ENCODE measurements around the gene TMEM191B.
"Not testable (repeated sequence)": the region's sequence is repeated elsewhere in the genome, so short reads cannot be mapped to it uniquely, and the experiment has no call there.

DNA sequence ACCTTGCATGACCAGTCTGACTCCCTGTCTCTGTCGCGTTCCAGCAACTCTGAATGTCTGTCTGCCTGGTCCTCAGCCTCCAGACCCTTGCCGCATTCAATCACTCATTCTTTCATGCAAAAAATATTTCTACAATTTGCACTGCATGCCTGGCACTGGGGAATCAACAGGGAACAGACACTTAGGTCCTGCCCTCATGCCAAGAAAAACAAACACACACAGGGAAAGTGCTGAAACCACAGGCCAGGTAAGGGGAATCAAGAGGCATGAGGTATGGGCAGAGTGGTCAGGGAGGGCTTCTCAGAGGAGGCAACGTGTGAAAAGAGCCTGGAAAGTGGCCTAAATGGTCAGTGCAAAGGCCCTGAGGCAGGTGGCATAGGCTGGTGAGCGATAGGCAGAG, 9.5 kb upstream of the TMEM191B start, which contains the start of gene GGTLC3:
- TF ChIP-seq EZH2 (IDR thresholded peaks at IDR 0.05; ENCODE audit: insufficient read depth, poor library complexity, severe bottlenecking); EZH2phosphoT487 (IDR thresholded peaks at IDR 0.05; ENCODE audit: insufficient read depth, low read depth): not testable (repeated sequence)

Measured in GM23248 (cell line).